Hepatic stellate cell (primary cell): ENCODE measurements around the gene OTOG.
A peak's percentile ranks its signal among the peaks of the same experiment; 100 is the strongest.

Experiments
- DNase-seq: peaks from one replicate; pipeline ENCODE4 v3.0.0; 2011; ENCODE audit warnings: low spot score

OTOG gene

DNA sequence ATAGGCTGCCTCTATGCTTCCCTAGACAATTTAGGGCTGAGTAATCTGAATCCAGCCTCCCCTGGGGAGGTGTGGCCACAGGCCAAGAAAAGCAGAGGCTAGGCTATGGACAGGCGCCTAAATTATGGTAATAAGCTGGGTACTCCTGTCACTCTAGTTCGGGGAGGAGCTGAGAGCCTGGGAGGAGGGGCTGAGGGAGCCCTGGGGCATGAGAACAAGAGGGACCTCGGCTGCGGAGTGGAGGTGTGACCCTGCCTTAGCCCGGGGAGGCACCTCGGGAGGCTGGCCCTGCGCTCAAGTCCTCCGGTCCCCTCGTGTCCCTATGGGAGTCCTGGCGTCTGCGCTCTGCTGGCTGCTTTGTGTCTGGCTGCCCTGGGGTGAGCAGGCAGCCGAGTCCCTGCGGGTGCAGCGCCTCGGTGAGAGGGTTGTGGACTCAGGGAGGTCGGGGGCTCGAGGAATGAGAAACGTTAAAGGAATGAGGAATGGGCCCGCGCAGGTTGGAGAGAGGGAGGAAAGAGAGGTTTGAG lies at the start of gene OTOG:
Gene OTOG, plus strand, starts transcription at position 209 of the 527 bp plus-strand sequence. Its CDS starts 114 bp downstream, at position 323.
- DNase-seq, result no peak

- no peak for DNase-seq
These were observed 49.0 kb upstream of the OTOG start for GRCh38 chr11:17498058-17498457.

GRCh38 chr11:17498475-17498874 lies 48.6 kb upstream of the OTOG start:
- DNase-seq, result no peak

DNA sequence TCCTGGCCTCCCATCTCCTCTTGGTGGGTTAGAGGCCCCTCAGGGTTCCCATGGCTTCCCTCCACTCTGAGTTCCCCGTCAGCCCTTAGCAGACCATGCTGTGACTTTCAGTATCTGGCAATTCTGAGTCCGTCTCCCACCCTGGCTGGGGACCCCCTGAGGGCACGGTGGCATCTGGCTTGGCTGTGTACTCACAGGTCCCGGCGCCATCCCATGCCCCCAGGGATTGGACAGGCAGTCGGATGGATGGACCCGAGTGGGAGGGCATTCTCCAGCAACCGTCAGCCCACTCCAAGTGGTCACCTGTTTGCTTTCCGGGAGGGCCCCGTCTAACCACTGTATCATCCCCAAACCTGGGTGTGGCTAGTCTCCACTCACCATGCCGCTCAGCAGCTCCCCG lies 46.4 kb upstream of the OTOG start:
- no peak for DNase-seq

GRCh38 chr11:17502630-17503029 lies 44.4 kb upstream of the OTOG start:
- no peak for DNase-seq

DNA sequence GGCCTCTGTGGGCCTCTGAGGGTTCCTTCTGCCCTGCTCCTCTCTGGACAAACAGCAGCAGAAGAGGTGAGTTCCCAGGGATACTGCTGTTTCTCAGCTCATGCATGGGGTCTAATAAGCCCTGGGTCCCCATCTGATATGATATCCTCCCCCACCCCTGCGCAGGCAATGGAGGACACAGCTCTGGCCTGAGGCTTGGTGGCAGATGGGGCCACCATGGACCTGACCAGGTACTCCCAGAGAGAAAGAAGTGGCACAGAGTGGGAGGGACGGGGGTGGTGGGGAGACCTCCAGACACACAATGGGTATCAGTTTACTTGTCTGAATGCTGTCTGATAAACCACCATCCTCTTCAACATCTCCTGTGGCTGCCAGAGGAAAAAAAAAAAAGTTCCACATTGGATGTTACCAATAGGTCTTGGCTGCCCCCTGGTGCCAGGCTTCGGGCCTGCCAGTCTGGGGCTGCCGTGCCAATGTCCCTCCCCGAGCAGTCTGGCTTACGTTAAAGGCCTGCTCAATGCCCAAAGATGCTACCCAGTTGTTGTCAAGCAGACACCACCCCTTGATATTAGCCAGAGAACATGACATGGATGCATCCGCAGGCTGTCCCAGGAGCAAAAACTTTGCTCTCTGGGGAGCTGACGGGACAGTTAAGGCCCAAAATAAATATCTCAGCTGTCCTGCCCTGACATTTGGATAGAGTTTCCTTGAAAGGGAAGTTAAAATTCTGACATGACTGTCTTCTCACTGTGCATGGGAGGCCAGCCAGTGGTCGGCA lies 42.5 kb upstream of the OTOG start:
- peak; percentile 85 for DNase-seq

- no peak for DNase-seq
These were observed 41.9 kb upstream of the OTOG start for GRCh38 chr11:17505146-17505545.

DNA sequence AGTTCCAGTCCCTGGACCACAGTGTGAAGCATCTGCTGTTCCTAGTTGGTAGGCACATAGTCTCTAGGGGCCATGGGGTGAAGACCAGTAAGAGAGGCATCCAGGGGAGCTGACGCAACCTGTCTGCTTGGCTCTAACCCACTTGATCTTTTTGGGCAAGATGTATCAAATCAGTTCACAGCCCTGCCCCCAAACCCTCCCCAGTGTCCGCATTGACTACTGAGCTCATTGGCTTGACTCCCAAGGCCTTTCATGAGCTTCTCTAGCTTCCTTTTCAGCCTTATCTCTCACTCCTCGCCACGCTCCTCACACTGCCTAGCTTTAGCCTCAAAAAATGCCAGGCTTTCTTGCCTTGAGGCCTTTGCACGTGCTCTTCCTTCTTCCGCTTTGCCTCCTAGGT lies 40.7 kb upstream of the OTOG start:
- DNase-seq, result no peak

GRCh38 chr11:17506942-17507341 lies 40.1 kb upstream of the OTOG start:
- no peak for DNase-seq

DNA sequence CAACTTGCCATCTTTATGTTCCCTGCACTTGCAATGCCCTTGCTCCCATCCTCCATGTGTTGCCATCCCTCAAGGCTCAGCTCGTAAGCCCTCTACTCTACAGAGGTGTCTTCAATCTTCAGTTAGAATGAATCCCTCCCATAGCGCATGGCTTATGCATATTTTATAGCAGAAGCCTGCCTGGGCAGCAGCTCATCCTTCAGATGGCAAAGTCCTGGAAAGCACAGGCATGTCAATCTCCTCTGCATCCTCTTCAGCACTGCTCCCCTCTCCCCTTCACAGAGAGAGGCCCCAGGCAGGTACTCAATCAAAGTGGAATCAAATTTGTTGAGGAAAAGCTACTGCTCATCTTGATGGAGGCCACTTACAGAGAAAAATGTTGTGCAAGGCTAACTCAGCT lies 39.3 kb upstream of the OTOG start:
- no peak for DNase-seq

- peak; percentile 78 for DNase-seq
These were observed 38.8 kb upstream of the OTOG start for GRCh38 chr11:17508306-17508705.

DNA sequence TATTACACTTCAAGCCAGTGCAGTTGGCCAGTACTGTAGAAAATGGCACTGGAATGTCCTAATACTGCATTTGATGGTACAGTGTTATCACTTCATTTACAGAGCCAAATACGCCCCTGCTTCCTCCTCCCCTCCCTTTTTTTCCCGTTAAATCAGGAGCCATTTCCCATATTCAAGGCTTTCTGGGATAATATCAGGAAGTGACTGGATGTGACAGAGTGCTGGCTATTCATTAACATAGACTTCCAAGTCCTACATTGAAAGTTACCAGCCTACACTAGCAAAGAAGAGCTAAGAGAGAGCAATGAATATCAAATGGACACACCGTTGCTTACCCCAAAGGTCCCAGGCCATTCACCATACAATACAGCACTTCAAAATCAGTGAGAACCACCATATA lies 38.3 kb upstream of the OTOG start:
- DNase-seq, result no peak

DNA sequence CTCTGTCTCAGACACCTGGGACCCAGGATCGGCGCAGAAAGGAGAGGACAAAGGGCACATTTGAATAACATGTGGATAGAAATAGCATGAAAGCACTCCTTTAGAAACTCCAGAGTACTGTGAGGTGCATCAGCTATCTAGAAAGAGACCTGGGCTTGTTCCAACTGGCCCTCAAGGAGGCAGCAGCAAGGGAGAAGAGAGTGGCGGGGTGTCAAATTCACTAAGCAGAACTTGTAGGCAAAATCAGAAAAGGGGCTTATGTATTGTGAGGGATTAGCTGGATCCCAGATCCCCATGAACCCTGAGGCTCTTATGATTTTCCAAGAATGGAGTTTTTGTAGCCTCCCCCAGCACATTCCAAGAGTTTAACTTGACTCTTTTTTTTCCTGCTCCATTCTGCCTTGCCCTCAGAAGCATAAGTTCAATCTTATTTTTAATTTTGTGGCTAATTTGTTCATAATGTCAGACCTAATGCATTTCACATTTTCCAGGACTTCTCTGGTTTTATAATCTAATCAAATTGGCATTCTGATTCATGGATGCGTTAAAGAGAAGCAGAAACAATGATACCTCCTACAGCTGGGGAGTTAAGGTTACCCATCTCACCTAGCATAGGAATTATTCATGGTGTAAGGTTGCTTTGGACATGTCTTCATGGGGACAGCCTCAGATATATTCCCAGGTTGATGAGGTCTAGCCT lies 36.4 kb upstream of the OTOG start:
- no peak for DNase-seq

DNA sequence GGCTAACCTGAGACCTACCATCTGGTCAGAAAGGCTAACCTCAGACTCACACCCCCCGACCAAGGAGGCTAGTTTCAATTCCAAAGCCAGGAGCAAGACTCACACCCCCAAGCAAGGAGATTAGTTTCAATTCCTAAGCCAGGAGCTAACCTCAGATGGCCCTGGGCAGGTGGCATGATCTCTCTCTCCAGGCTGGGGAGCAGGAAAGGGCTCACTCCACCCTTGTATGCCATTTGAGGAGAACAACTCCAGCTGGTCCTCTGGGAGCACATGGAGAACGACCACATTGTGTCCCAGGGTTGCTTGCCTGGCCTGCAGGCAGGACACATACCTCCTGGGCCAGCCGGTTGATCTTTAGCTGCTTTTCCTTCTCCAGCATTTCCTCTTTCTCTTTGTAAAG lies 35.5 kb upstream of the OTOG start:
- no peak for DNase-seq

- DNase-seq, result no peak
These were observed 35.0 kb upstream of the OTOG start for GRCh38 chr11:17512101-17512500.

- no peak for DNase-seq
These were observed 33.2 kb upstream of the OTOG start for GRCh38 chr11:17513853-17514252.

DNA sequence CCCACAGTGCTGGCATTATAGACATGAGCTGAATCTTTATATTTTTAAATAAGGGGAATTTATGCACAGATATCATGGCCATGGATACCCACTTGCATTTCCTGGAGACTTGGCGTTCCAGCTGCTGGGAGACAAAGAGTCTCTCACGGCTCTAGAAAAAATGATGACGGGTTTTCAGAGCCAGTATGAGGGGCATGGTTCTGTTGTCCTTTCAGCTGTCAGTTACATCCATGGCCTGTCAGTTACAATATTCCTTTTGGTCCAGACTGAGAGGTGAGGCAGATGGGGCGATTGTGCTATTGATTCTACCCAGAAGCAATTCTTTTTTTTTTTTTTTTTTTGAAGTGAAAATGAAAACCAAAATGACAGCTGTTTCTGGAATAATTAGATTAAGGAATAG lies 32.6 kb upstream of the OTOG start:
- DNase-seq, result no peak

- no peak for DNase-seq
These were observed 31.4 kb upstream of the OTOG start for GRCh38 chr11:17515443-17516176.

- no peak for DNase-seq
These were observed 30.4 kb upstream of the OTOG start for GRCh38 chr11:17516551-17517150.

- no peak for DNase-seq
These were observed 29.9 kb upstream of the OTOG start for GRCh38 chr11:17517186-17517585.

- no peak for DNase-seq
These were observed 28.7 kb upstream of the OTOG start for GRCh38 chr11:17518366-17518765.
